ENCODE measurements around the gene OR2G6.
"Not testable (repeated sequence)": the region's sequence is repeated elsewhere in the genome, so short reads cannot be mapped to it uniquely, and the experiment has no call there.

OR2G6 gene

DNA sequence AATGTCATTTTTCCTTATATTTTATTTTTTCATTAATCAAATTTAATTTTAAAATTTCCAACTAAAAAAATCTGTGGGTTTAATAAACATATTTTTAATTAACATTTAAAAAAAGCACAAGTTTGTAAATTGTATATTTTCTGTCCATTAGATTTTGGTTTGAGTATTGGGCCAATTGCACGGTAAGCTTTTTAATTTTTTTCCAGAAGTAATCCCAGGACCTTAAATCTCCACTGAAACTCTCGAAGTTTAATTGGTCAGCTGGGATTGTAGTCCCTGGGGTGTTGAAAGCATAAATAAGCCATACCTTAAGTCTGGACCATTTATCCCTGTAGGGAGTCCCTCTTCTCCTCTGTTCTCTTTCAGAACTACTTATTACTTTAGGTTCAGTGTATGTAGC is at the start of gene OR2G6:
OR2G6 (plus strand) TSS at position 301 of the 400 bp plus-strand sequence. CDS start 13,574 bp downstream, outside the sequence.
- DNase-seq, result not testable (repeated sequence)

DNA sequence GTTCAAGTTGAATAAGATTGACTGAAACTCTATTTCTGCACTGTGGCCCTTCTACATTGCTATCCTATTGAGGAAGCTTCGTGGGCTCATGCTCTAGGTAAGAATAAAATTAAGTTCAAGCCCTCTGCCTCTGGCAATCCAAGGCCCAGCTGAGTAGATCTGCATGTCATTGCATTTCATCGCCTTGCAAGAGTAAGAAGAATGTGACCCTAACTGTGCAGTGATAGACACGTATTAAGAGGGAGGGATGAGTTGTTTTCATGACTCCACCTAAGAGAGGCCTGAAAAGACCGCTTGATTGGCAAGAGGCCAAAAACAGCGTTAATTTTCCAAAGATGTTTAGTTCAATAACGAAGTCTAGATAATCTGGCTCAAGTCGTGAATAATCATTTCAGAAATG is 48.8 kb upstream of the OR2G6 start:
- DNase-seq, result not testable (repeated sequence)

DNA sequence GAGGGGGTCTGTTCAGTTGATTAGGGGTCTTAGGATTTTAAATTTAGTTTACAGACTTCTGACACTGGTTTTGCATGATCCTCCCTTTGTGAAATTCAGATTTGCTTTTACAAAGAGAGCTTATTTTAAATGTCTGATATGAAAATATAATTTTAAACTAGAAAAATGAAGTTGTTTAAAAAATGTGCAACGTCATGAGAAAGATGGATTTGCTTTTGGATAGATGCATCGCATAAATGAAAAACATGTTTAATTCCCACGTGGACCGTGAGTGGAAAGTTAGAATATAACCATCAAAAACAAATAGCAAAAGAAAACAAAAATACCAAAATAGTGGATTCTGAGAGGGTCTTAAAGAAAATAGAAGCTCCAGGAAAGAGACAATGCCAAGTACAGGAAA is 36.7 kb upstream of the OR2G6 start:
- DNase-seq, result no peak

DNA sequence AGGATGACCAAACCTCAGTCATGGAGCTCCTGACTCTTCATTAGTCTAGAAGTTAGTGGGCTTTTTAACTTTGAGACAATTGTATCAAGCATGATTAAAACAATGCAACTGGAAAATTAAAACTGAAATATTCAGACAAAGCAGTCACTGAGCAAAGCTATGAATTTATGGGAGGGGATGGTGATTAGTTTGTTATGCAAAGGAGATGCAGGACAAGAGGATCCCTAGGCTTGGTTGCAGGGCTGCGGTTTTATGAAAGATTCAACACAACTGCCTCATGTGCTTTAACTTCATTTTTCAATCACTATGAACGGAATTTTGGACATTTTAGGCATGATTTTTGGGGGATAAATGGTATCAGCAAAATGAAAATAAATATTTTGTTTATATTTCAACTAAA is 35.8 kb upstream of the OR2G6 start:
- not testable (repeated sequence) for DNase-seq

DNA sequence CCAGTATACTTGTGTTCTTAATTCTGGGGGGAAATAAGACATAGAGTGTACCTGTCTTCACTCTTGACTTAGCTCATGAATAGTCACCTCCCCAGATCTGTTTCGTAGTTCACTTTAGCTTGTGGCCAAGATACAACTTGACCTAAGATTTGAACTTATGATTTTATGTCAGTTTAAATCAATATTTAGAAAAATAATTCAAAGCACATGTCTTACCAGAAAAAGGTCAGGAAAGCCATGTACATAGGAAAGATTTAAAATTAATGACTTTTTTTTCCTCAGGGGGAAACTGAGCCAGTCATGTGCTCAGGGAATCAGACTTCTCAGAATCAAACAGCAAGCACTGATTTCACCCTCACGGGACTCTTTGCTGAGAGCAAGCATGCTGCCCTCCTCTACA is 34.8 kb upstream of the OR2G6 start, which contains the start of gene OR2T3:
OR2T3 (plus strand) TSS at position 301 of the 400 bp plus-strand sequence; CDS start at position 301, 0 bp downstream.
- DNase-seq, result not testable (repeated sequence)

DNA sequence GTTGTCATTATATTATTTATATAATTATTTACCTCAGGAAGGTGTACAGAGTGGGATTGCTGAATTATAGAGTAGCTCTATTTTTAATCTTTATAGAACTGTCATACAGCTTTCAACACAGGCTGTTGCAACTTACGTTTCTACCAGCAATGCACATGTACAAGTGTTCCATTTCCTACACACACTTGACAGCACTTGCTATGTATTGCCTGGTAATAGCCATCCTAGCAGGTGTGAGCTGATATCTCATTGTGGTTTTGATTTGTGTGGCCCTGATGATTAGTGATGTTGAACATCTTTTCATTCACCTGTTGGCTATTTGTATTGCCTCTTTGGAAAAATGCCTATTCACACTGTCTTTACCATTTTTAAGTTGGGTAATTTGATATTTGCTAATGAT is 32.2 kb upstream of the OR2G6 start:
- not testable (repeated sequence) for DNase-seq

DNA sequence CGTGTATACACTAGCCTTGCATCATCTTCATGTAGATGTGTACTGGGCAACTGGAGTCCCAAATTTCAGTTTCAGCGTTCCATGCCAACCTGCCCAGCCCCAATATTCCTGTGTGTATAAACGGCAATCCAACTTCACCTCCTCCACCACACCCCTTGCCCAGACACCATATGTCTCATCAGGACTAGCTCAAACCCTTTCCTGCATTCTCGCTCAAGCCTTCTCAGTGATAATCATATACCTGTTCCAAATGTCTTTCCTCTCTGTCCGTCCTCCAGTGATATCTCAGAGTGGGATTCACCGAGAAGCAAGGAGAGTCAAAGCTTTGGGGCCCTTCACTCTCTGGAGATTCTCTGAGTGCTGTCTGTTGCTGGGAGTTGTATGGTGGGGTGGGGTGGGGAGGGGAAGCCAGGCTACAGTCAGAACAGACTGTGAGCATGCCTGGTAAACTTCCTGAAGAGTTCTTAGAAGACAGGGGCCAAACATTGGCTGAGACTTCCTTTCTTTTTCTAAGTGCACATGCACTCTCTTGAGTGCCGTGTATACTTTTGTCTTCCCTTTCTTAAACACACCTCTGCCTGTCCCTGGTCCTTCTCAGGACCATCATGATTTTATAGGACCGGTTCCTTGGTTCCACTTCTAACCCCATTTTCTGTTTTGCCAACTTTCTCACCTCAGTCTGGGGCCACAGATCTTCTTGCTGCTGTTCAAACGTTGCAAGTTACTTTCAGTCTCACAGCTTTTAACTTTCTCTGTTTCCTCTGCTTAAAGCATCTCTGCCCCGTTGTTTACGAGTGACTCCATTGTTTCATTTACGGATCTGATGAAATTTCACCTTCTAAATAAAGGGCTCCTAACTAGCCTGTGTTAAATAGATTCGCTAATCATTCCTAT is 25.9 kb upstream of the OR2G6 start:
- DNase-seq, result not testable (repeated sequence)

DNA sequence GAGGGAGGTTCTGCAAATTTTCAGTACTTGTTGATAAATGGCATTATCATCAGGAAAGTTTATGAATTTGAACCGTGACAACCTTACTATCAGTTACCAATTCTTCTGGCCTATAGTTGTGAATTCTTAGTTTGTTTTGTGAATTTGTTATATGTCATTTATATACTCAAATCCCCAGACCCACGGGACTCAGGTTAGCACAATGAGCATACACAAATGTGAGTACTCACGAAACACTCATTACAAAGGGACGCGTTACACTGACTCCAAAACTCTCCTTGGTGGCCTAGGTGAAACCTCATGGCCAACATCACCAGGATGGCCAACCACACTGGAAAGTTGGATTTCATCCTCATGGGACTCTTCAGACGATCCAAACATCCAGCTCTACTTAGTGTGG is 19.6 kb upstream of the OR2G6 start, which contains the start of gene OR2T5:
OR2T5 (plus strand) TSS at position 301 of the 400 bp plus-strand sequence; CDS start at position 301, 0 bp downstream.
- DNase-seq, result not testable (repeated sequence)

DNA sequence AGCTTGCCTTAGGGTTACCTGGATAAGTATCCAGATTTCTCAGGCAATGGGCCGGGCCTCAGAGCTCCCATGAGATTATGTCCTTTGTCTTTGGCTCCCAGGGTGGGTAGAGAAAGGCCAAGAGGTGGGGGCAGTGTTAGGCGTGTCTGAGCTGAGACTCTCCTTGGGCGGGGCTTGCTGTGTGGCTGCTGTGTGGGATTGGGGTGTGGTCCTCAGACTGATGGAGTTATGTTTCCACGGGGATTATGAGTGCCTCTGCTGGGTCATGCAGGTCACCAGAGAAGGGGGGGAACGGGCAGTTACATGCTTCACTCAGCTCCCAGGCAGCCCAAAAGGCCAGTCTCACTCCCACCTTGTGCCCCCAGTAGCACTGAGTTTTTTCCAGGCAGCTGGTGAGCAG is 11.2 kb upstream of the OR2G6 start:
- not testable (repeated sequence) for DNase-seq

DNA sequence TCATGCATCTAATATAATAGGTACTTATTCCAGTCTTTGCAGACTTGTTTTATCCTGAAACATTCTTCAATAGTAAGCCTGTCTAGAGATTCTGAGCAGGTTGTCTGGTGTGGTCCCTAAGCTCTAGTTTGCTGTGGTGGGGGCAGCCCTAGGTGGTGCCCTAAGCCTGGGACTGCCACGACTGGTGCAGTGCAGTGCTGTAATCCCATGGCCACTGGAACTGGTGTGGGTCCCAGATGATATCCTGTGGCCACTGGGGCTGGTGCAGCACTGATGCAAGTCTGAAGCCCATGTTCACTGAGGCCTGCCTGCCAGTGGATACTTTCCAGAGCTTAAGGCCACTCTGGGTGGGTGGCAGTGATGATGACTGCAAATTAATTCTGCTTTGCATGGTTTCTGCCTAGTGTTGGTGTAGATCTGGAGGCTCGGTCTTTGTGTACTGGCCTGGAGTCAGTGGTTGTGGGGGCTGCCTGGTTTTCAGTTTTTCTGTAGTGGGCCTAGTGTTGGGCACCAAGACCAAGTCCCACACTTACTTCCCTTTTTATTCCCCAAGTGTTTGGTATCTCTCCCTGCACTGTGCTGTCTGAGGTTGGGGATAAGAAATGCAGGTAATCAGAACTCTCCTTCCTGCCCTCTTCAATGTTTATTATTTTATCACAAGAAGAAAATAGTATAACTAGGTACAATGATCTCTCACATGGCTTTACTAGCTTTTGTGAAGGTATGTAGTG is 7.4 kb upstream of the OR2G6 start:
- DNase-seq, result not testable (repeated sequence)

DNA sequence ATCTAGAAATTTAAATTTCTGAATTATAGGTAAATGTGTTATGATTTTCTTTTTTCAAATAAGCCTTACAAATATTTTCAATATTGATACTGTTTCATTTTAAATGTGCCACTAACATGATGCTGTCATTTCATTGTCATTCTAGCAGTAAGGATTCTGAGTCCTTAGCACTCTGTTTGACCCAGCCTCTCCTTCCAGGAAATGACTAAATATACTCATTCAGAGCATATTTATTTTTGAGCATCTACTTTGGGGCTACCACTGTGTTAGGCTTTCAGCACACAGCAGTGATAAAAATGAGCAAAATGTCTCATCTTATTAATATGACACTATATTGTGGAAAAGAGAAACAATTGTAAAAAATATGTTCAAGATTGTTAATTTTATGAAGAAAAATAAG is 2.3 kb downstream of the OR2G6 start:
- DNase-seq, result not testable (repeated sequence)

DNA sequence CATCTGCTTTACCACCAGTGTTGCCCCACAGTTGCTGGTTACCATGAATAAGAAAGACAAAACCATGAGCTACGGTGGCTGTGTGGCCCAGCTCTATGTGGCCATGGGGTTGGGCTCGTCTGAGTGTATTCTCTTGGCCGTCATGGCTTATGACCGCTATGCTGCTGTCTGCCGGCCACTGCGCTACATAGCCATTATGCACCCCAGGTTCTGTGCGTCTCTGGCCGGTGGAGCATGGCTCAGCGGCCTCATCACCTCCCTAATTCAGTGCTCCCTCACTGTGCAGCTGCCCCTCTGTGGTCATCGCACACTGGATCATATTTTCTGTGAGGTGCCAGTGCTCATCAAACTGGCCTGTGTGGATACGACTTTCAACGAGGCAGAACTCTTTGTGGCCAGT is 14.0 kb downstream of the OR2G6 start:
- DNase-seq, result no peak

DNA sequence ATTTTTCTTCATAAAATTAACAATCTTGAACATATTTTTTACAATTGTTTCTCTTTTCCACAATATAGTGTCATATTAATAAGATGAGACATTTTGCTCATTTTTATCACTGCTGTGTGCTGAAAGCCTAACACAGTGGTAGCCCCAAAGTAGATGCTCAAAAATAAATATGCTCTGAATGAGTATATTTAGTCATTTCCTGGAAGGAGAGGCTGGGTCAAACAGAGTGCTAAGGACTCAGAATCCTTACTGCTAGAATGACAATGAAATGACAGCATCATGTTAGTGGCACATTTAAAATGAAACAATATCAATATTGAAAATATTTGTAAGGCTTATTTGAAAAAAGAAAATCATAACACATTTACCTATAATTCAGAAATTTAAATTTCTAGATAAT is 29.6 kb downstream of the OR2G6 start:
- DNase-seq, result not testable (repeated sequence)

DNA sequence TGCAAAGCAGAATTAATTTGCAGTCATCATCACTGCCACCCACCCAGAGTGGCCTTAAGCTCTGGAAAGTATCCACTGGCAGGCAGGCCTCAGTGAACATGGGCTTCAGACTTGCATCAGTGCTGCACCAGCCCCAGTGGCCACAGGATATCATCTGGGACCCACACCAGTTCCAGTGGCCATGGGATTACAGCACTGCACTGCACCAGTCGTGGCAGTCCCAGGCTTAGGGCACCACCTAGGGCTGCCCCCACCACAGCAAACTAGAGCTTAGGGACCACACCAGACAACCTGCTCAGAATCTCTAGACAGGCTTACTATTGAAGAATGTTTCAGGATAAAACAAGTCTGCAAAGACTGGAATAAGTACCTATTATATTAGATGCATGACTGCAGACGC is 39.5 kb downstream of the OR2G6 start:
- not testable (repeated sequence) for DNase-seq

DNA sequence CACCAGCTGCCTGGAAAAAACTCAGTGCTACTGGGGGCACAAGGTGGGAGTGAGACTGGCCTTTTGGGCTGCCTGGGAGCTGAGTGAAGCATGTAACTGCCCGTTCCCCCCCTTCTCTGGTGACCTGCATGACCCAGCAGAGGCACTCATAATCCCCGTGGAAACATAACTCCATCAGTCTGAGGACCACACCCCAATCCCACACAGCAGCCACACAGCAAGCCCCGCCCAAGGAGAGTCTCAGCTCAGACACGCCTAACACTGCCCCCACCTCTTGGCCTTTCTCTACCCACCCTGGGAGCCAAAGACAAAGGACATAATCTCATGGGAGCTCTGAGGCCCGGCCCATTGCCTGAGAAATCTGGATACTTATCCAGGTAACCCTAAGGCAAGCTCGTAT is 43.2 kb downstream of the OR2G6 start:
- not testable (repeated sequence) for DNase-seq

DNA sequence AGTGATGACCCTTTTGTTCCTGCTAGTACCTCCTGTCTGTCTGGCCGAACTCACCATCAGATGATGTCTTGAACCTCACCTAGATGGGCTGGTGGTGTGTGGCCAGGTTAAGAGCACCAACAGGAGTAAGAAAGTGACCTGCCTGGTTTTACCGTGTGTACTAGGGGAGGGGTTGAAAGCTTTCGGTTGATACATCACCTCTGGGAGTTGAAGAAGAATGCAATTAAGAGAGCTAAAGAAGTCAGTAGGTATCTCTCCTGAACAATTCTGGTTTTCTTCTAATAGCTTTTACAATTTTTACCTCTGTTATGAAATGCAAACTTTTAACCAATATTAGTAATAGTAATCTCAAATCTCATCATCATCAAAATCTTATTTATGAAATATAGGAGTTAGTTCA is 54.8 kb downstream of the OR2G6 start, which contains the start of gene OR2T29:
OR2T29 (minus strand) TSS at position 101 of the 400 bp plus-strand sequence. CDS start 3,281 bp downstream, outside the sequence.
- DNase-seq, result not testable (repeated sequence)

DNA sequence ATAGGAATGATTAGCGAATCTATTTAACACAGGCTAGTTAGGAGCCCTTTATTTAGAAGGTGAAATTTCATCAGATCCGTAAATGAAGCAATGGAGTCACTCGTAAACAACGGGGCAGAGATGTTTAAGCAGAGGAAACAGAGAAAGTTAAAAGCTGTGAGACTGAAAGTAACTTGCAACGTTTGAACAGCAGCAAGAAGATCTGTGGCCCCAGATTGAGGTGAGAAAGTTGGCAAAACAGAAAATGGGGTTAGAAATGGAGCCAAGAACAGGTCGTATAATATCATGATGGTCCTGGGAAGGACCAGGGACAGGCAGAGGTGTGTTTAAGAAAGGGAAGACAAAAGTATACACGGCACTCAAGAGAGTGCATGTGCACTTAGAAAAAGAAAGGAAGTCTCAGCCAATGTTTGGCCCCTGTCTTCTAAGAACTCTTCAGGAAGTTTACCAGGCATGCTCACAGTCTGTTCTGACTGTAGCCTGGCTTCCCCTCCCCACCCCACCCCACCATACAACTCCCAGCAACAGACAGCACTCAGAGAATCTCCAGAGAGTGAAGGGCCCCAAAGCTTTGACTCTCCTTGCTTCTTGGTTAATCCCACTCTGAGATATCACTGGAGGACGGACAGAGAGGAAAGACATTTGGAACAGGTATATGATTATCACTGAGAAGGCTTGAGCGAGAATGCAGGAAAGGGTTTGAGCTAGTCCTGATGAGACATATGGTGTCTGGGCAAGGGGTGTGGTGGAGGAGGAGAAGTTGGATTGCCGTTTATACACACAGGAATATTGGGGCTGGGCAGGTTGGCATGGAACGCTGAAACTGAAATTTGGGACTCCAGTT is 57.9 kb downstream of the OR2G6 start:
- not testable (repeated sequence) for DNase-seq

DNA sequence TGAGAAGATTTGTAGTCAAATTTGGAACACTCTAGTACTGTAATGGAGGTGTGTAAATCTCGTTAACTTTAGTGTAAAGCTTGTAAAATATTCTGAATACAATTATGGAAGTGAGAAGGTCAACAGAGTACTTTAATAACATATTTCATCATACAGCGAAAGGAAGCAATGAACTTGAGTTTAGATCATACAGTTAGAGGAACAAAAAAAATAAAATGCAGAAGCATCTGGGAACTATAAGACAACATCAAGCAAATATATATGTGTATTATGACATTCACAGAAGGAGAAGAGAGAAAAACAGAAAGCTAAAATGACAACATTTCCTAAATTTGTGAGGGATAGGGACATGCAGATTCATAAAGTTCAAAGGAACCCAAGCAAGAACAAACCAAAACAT is 61.2 kb downstream of the OR2G6 start:
- DNase-seq, result not testable (repeated sequence)

DNA sequence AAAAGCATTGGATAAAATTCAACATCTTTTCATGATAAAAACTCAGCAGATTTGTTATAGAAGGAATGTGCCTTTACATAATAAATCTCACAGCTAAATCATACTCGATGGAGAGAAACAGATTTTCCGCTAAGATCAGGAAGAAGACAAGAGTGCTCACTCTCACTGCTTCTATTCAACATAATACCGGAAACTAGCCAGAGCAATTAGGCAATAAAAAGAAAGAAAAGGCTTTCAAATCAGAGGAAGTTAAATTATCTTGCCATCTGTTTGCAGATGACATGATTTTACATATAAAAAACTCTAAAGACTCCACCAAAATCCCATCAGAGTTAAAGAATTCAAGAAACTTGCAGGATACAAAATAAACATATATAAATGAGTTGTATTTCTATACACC is 62.9 kb downstream of the OR2G6 start:
- DNase-seq, result not testable (repeated sequence)

DNA sequence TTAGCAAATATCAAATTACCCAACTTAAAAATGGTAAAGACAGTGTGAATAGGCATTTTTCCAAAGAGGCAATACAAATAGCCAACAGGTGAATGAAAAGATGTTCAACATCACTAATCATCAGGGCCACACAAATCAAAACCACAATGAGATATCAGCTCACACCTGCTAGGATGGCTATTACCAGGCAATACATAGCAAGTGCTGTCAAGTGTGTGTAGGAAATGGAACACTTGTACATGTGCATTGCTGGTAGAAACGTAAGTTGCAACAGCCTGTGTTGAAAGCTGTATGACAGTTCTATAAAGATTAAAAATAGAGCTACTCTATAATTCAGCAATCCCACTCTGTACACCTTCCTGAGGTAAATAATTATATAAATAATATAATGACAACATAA is 64.2 kb downstream of the OR2G6 start:
- DNase-seq, result not testable (repeated sequence)

DNA sequence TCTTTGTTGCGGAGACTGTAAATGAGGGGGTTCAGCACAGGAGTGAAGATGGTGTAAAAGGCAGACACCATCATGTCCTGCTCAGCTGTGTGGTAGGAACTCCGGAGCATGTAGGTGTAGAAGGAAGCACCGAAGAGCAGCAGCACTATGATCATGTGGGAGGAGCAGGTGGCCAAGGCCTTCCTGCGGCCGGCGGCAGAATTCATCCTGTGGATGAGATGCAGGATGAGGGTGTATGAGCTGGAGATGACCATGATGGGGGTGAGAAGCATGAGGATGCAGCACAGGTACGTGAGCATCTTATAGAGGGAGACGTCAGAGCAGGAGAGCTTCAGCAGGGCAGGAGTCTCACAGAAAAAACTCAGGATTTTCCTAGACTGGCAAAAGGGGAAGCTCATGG is 66.0 kb downstream of the OR2G6 start:
- not testable (repeated sequence) for DNase-seq

DNA sequence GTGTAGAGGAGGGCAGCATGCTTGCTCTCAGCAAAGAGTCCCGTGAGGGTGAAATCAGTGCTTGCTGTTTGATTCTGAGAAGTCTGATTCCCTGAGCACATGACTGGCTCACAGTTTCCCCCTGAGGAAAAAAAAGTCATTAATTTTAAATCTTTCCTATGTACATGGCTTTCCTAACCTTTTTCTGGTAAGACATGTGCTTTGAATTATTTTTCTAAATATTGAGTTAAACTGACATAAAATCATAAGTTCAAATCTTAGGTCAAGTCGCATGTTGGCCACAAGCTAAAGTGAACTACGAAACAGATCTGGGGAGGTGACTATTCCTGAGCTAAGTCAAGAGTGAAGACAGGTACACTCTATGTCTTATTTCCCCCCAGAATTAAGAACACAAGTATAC is 66.8 kb downstream of the OR2G6 start, which contains the start of gene OR2T34:
OR2T34 (minus strand) TSS at position 101 of the 400 bp plus-strand sequence; CDS start at position 101, 0 bp downstream.
- not testable (repeated sequence) for DNase-seq
